Stimulated activated CD4-positive, alpha-beta T cell treated with anti-CD3 and anti-CD28 coated beads, Interleukin-1b, Interleukin-23, amount 100 ng/mL, for 4 hours (primary cell): ENCODE measurements around the gene PPBP.

ENCODE experiments used
- DNase-seq, 2 donors: peaks; one replicate each; pipeline ENCODE4 v3.0.0-alpha.2; 2020; ENCODE audit warnings: low read depth in 2 of 2

Gene PPBP, protein sequence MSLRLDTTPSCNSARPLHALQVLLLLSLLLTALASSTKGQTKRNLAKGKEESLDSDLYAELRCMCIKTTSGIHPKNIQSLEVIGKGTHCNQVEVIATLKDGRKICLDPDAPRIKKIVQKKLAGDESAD

DNA sequence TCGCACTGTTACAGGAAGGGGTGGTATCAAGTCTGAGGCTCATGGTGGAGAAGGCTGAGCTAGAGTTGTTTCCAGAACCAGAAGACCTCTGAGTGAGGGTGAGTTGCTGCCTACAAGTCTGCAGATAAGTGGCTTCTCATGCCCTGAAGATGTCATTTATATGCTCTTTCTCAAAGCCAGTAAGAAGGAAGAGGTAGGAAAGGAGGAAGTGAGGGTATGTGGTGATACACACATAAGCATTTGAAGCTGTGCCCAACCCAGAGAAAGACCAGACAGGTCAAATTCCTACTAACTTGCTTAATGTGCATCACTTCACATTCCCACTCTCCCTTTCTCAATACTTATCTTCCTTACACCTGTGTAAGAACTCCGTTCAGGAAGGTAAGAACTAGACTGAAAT lies at the start of gene PPBP:
PPBP (minus strand) TSS at position 130 of the 400 bp plus-strand sequence; CDS start at position 43, 87 bp downstream.
- DNase-seq: no peak

DNA sequence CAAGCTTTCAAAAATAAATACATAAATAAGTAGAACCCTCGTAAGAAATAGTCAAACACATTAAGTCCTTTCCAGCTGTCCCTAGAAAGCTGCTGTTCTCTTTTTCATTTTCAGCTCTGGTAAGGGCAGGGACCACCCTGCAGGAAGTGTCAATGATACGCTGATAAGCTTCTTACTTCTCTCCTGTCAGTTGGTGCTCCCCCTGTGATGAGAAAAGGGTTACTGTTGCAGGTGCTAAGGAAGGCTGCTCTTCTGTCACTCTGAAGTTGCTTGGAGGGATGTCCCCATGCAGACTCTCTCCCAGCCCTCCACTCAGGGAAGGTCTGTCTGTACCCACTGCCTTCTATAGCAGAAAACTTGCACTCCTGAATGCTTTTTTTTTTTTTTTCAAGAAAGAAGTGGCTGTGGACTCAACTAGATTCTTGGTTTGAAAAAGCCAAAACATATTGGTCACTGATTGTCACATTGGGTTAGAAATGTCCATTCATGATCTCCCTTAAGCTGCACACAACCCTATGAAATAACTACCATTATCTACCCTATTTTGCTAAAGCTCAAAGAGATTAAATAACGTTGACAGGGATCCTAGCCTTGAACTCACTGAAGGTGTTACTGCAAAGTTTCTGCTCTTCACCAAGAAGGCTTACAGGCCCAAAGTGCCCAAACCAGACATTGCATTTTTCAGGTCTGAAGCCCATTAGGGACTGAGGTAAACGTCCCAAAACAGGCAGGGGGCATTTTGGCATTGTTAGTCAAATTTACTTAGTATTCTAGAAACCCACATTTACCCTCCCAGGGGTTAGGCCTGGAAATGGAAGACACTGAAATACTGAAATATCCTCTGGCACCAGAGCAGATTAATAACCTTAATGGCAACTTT lies 49.3 kb upstream of the PPBP start:
- no peak for DNase-seq

DNA sequence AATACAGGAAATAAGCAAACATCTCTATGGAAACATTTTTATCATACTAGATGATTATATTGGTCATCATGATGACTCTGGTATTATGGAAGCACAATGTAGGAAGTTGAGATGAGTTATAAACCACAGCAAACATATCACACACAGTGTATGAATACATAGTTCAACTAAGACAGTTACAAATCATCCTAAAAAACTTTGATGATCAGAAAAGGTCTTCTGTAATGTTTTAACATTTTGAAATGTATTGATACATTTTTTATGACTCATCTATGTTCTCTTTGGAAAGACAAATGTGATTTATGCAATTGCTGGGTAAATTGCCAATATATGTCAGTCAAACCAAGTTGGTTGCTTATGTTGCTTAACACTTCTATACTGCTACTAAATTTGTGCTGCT lies 45.7 kb upstream of the PPBP start:
- DNase-seq: no peak

DNA sequence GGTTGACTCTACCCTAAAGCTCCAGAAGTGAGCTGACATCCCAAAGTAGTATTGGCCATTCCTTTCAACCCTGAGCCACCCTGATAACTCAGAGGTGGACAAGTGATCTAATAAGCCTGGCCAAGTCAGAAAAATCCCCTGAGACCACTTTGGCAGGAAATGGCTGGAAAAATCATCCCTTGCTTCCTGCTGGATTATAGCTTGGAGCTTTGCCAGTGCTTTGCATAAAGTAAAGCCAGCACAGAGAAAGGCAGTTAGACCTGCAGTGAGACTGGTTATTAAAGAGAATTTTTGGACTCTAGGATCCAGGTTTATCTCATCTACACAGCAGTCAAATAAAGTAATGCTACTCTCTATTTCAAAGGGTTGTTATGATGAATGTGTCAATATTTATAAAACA lies 44.1 kb upstream of the PPBP start:
- no peak for DNase-seq

DNA sequence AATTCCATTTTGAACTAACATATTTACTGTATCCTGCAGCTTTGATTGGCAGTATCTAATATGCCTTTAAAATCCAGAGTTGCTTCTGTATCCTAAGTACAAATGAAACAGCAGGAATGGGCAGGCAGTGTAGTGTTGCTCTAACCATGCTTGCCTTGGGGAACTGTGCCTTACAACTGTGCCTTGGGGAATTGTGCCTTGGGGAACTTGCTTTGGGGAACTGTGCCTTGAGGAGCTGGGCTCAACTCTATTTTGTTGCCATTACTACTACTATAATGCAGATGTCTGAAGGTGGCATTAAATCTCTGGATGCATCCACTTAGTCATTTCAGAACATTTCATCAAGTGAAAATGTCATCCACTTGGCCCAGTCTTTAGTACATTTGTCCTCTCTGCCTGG lies 43.6 kb upstream of the PPBP start:
- no peak for DNase-seq

DNA sequence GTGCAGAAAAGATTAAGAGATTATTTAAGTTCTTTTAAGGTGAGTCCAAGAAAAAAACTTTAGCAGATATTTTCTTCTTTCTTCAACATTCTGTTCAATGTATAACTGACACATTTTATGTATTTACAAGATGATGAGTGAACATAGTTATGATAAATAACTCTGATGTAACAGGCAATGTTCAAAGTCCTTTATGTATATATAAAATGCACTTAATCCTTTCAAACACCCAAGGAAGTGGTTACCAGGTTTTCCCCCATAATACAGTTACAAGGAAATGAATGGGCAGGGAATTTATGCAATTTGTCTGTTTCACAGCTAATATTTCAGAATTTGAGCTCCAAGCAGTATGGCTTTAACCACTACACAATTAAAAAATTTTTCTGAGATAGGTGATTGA lies 42.3 kb upstream of the PPBP start:
- DNase-seq: no peak

DNA sequence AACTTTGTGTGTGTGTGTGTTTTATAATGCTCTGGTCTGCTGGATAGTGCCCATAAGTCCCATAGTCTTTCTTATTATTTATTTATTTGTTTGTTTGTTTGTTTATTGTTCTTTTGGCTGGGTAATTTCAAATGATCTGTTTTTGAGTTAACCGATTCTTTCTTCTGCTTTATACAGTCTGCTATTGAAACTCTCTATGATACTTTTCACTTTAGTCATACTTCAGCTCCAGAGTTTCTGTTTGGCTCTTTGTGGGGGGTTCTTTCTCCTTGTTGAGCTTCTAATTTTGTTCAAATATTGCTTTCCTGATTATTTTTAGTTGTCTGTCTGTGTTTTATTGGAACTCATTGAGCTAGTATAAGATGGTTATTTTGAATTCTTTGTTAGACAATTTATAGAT lies 40.5 kb upstream of the PPBP start:
- DNase-seq: no peak

DNA sequence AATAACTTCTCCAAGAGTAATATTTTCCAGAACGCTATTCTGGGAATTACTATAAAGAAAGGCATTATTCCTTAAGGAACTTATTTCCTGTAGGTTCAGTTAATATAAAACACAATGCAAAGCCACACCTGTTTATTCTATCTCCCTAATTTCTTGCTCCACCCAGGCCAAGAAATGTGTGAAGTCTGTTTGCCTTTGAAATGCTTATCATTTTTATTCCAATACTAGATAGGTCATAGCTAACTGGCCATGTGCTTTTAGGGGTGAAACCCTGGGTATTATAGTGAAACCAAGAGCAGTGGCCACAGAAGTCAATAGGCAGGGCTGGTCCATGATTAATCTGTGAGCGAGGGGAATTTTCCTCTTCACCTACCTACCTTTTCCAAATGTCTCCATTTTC lies 35.7 kb upstream of the PPBP start:
- no peak for DNase-seq

DNA sequence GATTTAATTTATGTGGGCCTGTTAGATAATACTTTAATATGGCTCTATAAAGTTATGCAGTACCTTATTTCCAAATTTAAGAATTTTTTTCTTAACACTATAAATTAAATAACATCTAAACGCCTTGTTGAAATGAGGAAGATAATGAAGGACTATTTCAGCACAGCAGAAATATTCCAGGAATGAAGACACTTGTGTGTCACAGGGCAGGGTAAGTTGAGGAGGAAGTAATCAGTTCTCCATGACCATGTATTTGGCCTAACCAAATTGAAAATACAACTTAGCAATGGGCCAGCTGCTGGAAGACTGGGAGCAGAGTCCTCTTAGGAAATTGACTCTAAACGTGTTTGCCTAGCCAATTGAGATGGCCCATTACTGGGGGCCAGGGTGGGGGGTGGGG lies 33.6 kb upstream of the PPBP start:
- no peak for DNase-seq

DNA sequence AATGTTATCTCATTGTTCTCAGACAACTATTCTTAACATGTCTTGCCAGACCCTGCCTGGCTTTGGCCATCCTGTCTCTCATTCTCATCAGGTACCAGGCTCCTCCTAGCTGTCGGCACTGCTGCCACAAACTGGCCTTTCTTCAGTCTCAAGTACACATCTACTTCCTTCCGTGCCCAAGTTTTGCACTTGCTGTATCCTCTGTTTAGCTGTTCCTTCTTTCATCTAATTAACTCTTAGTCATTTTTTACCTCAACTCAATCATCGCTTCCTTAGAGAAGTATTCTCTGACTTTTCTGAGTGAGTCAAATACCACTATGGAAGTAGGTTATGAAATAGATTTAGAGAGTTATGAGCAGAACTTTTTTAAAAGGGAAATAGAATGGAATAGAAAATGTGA lies 30.8 kb upstream of the PPBP start:
- no peak for DNase-seq

DNA sequence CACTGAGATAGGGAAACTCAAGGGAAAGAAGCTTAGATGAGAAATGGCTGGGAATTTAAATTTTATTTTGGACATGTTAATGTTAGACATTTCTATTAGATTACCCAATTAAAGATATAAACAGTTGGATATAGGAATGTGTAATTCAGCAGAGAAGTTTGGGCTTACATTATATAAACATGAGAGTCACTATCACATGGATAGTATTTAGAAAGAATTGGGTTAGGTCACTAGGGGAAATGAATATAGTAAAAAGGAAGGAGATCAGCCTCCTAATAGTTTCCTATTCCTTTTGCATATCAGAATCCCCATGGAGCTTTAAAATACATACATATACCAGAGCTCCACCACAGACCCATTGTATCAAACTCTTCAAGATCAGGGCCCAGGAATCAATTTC lies 30.1 kb upstream of the PPBP start:
- DNase-seq: no peak

DNA sequence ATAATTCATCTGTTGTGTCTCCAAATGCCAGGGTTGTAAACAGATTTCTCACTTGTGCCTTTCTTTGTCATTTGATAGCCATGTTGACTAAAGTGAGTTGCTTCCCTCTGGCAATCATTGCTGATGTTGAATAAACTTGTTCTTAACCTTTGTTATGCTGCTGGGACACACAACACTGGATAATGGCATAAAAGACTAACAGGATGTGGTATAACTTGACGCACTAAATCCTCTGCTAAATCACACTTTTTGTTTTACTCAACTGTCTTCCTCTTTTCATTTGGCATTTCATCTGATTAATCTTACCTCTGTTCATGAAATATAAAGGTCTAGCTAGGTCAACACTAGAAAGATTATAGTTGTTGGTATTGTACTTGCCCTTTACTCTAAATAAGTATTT lies 28.1 kb upstream of the PPBP start:
- no peak for DNase-seq

DNA sequence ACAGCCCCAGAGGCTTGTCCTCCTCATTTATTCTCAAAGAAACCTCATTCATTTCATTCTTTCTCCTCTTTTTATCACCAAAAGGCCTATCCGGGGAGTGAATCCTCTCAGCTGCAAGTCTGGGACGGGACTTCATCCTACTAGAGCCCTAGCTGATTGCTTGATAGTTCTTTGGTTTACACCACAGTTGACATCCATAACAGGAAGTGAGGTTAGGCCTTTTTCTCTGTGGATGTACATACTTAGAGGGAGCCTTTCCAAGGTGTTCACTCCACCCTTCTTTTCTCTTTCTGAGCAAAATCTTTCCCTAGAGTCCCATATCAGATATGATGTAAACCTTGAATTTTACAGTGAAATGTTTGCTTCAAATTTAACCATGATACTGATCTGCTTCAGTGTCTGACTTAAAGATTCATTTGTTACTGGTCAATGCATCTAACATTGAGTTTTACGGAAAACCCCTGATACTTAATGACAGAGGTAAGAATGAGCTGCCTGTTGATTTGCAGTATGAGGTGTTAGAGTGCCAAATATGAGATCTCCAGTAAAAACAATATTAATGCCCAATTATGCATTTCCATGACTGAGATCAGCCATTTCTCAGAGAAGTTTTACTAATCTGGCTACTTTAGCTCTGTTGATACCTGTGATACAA lies 27.3 kb upstream of the PPBP start:
- DNase-seq: no peak

DNA sequence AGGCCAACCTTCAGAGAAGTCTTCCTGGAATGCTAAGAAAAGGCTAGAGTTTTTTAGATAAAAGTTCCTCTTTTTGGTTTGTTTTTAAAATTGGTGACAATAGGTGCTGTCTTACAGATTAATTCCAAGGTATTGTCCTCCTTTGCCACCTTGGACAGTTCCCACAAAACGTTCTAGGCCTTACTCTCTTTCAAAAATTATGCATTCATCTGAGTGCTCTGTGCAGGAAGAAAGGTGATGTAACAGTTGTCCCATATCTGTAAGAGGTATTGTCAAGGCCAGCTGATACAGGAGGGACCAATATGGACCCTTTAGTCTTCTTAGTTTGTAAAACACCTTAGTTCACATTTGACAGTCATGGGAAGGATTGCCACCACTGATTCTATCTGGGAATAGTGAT lies 26.3 kb upstream of the PPBP start:
- no peak for DNase-seq

DNA sequence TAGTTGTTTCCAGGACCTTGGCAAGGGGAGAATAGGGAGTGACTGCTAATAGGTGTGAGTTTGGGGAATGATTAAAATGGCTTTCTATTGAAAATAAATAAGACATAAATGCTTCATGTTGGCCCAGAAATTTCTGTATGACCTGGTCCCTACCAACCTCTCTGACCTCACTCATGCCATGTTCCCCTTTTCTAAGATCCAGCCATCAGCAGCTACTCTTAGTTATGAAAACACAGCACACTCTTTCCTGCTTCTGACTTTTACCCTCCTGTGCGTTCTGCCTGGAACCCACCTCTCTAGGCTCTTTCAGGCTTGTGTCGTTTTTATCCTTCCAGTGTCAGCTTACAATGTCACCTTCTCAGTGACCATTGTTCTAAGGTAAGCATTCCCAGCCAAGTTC lies 25.3 kb upstream of the PPBP start:
- DNase-seq: no peak

DNA sequence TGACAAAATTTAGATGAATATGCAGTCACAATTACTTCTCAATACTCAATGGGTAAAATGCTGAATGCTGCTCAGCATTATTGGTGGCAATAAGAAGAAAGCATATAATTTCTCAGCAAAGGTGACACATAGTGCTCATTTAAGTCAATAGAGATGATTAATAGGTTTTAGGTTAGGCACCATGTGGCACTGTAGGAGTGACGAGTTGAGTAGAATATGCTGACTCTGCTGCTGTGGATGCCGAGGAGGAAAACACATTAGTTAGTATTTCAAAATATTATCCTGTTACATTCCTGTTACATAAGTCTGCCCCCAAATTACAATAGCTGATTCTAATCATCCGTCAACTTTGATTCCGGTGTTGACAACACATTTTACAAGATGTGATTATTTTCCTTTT lies 24.1 kb upstream of the PPBP start:
- DNase-seq: no peak

DNA sequence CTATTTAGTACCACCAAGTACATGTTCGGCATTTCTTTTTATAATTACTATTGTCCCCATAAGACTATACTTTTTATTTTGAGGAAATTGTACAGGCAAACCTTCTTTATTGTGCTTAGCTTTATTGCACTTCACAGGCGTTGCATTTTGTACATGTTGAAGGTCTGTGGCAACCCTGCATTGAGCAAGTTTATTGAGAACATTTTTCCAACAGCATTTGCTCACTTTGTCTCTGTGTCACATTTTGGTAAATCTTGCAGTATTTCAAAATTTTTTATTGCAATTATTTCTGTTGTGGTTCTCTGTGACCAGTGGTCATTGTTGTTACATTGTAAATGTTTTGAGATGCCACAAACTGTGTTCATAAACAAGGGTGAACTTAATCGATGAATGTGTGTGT lies 21.3 kb upstream of the PPBP start:
- DNase-seq: no peak

DNA sequence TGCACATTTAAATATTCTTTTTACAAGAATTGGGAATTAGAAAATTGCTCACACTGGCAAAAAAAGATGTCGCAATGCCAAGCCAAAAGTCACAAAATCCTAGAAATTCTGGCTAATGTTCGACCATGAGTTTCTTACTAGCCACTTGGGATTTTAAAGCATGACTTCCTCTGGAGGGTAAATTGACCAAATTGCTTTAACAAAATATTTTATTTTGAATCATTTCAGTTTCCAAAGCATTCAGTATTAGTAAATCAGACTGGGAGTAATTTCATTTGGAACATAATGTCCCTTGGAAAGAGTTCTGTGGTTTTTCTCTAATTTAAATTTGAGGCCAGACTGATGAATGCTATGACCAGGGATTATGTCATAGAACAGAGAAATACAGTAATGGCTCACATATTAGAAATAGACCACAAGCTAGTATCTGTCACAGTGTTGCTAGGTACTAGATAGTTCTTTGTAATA lies 18.1 kb upstream of the PPBP start:
- no peak for DNase-seq

DNA sequence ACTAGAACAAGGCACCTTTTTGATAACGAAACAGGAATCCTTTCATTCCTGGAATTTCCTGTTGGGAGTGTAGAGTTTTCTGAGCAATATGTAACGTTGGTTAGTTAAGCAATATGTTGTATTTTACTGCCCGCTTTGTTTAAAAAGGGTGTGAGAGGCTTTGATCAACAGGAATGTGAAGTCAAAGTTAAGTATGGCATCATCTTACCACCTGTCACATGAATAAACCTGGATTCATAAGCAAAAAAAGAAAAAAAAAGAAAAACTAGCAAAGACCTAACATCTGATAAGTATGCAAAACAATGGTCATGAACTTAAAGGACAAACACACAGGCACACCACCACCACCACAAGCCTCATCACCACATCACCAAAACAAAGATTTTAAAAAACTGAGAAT lies 17.5 kb upstream of the PPBP start:
- DNase-seq: no peak

DNA sequence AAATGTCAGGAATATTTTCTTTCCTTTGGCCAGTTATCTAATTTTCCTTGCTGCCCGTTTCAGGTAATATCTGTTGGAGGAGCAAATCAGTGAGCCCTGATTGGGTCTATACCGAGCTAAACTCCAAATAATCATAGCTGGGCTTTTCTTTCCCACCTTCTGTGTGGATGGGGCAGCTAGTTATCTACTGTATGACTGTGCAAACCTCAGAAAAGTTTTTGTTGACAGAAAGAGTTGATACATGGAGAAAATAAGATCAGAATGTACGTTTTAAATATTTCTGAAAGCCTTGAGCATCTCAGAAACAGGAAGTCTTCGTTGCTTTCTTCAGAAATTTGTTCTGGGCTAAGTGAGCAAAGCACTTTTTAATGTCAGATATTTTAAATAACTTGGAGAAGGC lies 16.7 kb upstream of the PPBP start:
- no peak for DNase-seq

DNA sequence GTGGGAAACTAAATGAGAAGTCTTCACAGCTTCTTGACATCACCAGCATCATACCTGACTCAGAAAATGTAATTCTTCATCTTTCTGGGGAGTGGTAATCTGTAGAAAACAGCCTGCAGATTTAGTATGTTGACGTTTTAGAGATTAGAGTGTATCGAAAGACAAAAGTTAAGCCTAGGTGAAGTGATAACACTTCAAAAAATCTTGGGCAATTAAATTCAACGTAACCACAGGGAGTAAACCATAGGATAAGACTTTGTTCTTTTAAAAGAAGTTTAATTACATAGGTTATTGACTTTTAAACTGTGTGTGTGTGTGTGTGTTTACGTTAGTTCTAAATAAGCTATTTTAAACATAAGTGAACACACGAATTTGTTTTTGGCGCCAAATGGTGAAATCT lies 12.3 kb upstream of the PPBP start:
- DNase-seq: no peak

DNA sequence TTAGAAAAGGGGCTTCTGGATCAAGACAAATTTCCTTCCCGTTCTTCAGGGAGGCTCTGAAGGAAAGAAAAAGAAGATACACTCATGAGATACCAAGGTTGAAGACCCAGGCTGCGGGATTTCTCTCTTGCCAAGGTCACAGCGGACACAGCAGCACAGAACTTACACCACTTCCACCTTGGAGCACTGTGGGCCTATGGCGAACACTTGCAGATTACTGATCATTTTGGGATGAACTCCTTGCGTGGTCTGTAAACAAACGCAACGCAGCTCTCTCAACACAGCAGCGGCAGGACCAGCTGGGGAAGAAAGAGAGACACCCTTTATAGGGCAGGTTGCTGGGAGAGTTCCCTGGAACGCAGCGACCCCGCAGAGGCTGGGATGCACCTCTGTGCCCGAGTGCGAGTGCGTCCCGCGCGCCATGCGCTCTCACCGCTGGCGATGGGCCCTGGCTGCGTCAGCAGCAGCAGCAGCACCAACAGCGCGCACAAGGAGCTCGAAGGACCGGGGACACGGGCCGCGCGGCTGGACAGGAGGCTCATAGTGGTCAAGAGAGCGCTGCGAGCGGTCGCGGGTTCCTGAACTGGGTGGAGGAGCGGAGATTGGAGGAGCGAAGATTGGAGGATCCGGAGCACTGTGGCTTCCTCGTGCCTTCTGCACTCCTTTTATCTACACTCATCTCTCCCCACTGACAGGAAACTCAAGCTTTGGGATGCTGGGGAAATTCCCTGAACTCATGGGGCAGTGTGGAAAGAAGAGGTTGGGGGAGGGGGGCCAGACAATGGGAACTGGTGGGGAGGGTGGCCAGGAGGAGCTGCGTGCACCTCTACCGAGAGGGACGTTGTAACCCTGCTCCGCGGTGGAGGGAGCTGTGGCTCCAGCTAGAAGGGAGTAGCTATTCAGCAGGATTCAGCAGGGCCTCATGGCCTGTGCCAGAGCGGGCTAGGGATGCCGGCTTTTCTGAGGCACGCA lies 10.3 kb upstream of the PPBP start, which contains the start of gene CXCL5:
CXCL5 (minus strand) TSS at position 638 of the 972 bp plus-strand sequence; CDS start at position 542, 96 bp downstream.
- no peak for DNase-seq
